Endothelial cell (in vitro differentiated cells): ENCODE measurements around the gene SYNDIG1. TPM values are rescaled to one million over a fixed set of nuclear protein-coding genes. Genes with fewer than 3 reads are reported as not detected.
"Not testable (repeated sequence)": the region's sequence is repeated elsewhere in the genome, so short reads cannot be mapped to it uniquely, and the experiment has no call there.

Experiments
- DNase-seq: peaks from one replicate; pipeline ENCODE4 v3.0.0; 2021; ENCODE audit warnings: low spot score
- H3K27ac Mint-ChIP-seq: one replicate; pipeline ENCODE4 v1.8.0; 2021; ENCODE audit warnings: mixed read lengths, inconsistent platforms; ENCODE audit not compliant: unreplicated experiment
- H3K27me3 Mint-ChIP-seq: one replicate; pipeline ENCODE4 v1.8.0; 2021; ENCODE audit warnings: mild to moderate bottlenecking, moderate library complexity, mixed read lengths, inconsistent platforms; ENCODE audit not compliant: unreplicated experiment
- H3K36me3 Mint-ChIP-seq: one replicate; pipeline ENCODE4 v1.8.0; 2021; ENCODE audit warnings: mild to moderate bottlenecking, low read depth, mixed read lengths, inconsistent platforms; ENCODE audit not compliant: unreplicated experiment
- H3K4me1 Mint-ChIP-seq: one replicate; pipeline ENCODE4 v1.8.0; 2021; ENCODE audit warnings: mild to moderate bottlenecking, mixed read lengths, inconsistent platforms; ENCODE audit not compliant: unreplicated experiment
- H3K4me3 Mint-ChIP-seq: one replicate; pipeline ENCODE4 v1.8.0; 2021; ENCODE audit warnings: mild to moderate bottlenecking, mixed read lengths, inconsistent platforms; ENCODE audit not compliant: unreplicated experiment
- H3K9me3 Mint-ChIP-seq: one replicate; pipeline ENCODE4 v1.8.0; 2021; ENCODE audit warnings: mixed read lengths, inconsistent platforms; ENCODE audit not compliant: unreplicated experiment
- total RNA-seq: library from RNA; stranded (reverse); fragmentation: NEBNext Ultra II Directional; extraction: Animal tissue kit (Norgen Biotek cat#: 25700); gene quantifications from one replicate; pipeline ENCODE4 v1.2.1, GENCODE V29; 2021; ENCODE audit not compliant: unreplicated experiment
- TF ChIP-seq, protein P1 (sequence below): fragments of 200-600 bp; sonication (generic); IDR thresholded peaks from one replicate; pipeline ENCODE4 v1.5.0; 2021; ENCODE audit warnings: antibody characterized with exemption; ENCODE audit not compliant: unreplicated experiment

The SYNDIG1 gene
- total RNA-seq, 1 donor from 2014 or later, result 8.1 TPM

DNA sequence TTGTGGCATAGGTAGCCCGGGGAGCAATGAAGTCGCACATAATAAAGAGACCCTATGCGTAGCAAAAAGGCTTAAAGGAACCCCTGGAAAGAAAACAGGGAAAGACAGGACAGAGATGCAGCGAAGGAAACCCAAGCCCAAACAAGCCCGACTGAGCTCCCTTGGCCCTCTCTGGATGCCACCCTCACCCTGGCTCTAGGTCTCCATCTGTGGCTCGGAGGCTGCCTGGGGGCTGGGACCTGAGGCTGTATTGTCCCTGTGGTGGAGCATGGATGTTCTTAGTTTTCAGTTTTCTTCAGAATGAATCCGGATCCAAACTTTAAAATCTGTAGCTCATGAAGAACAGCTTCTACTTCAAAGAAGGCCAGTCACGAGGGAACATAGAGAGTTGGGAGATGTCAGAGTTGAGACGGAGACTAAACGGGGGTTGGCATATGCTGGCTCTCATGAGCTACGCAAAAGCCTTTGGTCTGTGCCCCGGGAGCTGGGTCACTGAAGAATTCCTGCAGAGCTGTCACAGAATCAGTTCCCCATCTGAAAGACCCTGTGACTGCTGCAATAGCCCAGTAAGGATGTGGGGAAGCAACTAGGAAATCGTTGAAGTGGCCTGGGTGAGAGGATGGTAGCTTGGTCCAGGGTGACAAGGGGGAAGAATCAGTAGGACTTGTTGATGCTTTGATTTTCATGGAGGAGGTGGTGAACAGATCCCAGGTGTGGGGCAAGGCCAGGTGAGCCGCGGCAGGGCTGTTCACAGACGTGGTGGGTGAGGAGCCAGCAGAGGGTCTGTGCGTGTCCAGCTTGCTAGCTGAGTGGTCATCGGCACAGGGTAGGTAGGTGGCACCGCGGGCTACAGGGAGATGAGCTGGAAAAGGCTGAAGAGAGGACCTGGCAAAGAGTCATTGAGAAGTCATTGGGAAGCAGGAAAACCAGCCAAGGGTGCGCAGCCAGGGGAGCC is 35.2 kb downstream of the SYNDIG1 start:
- peaks cover 7% of the 10 kb centered on the region for H3K36me3 Mint-ChIP-seq
- H3K27me3 Mint-ChIP-seq, result no peaks in the 10 kb centered on the region
- TF ChIP-seq, protein P1, sequence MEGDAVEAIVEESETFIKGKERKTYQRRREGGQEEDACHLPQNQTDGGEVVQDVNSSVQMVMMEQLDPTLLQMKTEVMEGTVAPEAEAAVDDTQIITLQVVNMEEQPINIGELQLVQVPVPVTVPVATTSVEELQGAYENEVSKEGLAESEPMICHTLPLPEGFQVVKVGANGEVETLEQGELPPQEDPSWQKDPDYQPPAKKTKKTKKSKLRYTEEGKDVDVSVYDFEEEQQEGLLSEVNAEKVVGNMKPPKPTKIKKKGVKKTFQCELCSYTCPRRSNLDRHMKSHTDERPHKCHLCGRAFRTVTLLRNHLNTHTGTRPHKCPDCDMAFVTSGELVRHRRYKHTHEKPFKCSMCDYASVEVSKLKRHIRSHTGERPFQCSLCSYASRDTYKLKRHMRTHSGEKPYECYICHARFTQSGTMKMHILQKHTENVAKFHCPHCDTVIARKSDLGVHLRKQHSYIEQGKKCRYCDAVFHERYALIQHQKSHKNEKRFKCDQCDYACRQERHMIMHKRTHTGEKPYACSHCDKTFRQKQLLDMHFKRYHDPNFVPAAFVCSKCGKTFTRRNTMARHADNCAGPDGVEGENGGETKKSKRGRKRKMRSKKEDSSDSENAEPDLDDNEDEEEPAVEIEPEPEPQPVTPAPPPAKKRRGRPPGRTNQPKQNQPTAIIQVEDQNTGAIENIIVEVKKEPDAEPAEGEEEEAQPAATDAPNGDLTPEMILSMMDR, result no peak
- no peaks in the 10 kb centered on the region for H3K4me1 Mint-ChIP-seq
- H3K9me3 Mint-ChIP-seq, result no peaks in the 10 kb centered on the region
- no peak overlapping the region for H3K4me3 Mint-ChIP-seq
- no peak overlapping the region for H3K27ac Mint-ChIP-seq
- DNase-seq, result no peak

DNA sequence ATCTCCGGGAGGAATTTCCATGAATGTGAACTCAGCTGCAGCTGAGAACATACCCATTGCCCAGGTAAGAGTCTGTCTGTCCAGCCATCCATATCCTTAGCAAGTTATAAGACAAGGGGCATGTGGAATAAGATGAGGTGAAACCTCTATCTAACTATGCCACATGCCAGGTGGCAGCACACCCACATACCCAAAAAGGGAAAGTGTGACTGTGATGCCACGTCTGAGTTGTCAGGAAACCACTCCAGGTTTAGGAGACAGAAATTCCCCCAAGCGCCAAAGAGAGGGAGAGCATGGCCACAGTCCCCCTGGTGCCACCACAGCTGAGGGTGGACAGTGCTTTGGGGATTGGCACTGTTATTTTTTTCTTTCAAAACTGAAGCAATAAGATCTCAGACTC is 36.7 kb downstream of the SYNDIG1 start:
- TF ChIP-seq, protein P1, result no peak

DNA sequence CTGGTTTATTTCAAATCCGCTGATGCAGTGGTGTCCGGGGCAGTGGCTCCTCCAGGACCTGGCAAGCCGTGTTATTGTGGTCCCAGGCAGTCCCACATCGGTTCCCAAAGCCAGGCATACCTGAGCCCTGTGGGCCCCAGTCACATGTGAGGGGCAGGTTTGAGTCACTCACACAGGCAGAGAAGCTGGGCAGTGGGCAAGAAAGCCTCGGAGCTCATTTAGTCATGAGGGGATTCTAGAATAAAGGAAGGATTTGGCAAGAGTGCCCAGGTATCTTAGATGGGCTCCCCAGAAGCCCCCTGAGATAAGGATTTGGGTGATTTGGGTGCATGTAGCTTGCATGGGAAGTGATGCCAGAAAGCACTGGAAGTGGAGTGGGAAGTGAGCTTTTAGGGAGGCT is 37.3 kb downstream of the SYNDIG1 start:
- Mint-ChIP-seq H3K27me3 (no peaks in the 10 kb centered on the region), H3K9me3 (no peaks in the 10 kb centered on the region), H3K4me1 (no peaks in the 10 kb centered on the region), H3K4me3 (no peak overlapping the region), H3K36me3 (peaks cover 14% of the 10 kb centered on the region), H3K27ac (no peak overlapping the region)
- DNase-seq, result no peak
- TF ChIP-seq, protein P1, result no peak

More for the DNA sequence above, 36.7 kb downstream of the SYNDIG1 start:
- DNase-seq, result no peak
- Mint-ChIP-seq H3K27ac (no peak overlapping the region), H3K36me3 (peaks cover 8% of the 10 kb centered on the region), H3K9me3 (no peaks in the 10 kb centered on the region), H3K4me1 (no peaks in the 10 kb centered on the region), H3K27me3 (no peaks in the 10 kb centered on the region), H3K4me3 (no peak overlapping the region)

DNA sequence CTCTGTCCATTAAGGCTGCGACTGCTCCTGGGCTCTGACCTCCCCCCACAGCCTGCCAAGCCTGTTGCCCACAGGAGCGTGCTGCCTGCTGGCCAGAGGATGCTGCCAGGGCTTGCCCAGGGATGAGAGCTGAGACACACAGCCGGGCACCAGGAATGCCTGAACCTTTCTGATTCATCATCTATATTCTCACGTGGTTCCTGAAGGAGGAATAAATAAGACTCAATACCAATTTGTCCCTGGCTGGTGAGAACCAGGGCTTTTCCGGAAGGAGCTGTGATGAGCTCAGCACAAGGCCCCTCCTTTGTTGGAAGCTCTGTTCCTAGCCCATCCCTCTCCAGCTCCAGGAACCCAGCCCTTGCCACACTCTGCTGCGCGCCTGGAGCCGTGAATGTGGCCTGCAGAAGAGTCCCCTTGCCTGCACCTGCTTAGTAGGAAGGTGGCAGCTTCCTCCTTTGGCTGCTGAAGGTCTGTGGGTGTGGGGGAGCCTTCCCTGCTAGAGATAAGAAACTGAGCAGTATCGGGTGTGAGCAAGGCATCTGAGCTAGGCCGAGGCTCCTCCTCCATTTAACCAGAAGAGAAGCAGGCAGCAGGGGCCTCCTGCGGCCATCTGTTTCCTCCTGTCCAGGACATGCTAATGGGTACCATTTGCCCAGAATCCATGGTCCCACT is 37.9 kb downstream of the SYNDIG1 start:
- TF ChIP-seq, protein P1, result no peak
- no peak overlapping the region for H3K27ac Mint-ChIP-seq
- no peaks in the 10 kb centered on the region for H3K9me3 Mint-ChIP-seq
- H3K36me3 Mint-ChIP-seq, result peaks cover 14% of the 10 kb centered on the region
- no peaks in the 10 kb centered on the region for H3K4me1 Mint-ChIP-seq
- H3K27me3 Mint-ChIP-seq, result no peaks in the 10 kb centered on the region
- DNase-seq, result no peak
- H3K4me3 Mint-ChIP-seq, result no peak overlapping the region

DNA sequence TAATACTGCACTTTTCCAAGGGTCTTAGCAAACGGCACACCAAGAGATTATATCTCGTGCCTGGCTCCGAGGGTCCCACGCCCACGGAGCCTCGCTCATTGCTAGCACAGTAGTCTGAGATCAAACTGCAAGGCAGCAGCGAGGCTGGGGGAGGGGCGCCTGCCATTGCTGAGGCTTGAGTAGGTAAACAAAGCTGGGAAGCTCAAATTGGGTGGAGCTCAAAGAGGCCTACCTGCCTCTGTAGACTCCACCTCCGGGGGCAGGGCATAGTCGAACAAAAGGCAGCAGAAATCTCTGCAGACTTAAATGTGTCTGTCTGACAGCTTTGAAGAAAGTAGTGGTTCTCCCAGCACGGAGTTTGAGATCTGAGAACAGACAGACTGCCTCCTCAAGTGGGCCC is 43.0 kb downstream of the SYNDIG1 start:
- DNase-seq, H3K9me3 Mint-ChIP-seq, H3K27ac Mint-ChIP-seq, H3K27me3 Mint-ChIP-seq, H3K4me1 Mint-ChIP-seq, H3K4me3 Mint-ChIP-seq: not testable (repeated sequence)
- peaks cover 12% of the 10 kb centered on the region for H3K36me3 Mint-ChIP-seq
